ENCODE results near the gene GCLC.

GCLC gene

DNA sequence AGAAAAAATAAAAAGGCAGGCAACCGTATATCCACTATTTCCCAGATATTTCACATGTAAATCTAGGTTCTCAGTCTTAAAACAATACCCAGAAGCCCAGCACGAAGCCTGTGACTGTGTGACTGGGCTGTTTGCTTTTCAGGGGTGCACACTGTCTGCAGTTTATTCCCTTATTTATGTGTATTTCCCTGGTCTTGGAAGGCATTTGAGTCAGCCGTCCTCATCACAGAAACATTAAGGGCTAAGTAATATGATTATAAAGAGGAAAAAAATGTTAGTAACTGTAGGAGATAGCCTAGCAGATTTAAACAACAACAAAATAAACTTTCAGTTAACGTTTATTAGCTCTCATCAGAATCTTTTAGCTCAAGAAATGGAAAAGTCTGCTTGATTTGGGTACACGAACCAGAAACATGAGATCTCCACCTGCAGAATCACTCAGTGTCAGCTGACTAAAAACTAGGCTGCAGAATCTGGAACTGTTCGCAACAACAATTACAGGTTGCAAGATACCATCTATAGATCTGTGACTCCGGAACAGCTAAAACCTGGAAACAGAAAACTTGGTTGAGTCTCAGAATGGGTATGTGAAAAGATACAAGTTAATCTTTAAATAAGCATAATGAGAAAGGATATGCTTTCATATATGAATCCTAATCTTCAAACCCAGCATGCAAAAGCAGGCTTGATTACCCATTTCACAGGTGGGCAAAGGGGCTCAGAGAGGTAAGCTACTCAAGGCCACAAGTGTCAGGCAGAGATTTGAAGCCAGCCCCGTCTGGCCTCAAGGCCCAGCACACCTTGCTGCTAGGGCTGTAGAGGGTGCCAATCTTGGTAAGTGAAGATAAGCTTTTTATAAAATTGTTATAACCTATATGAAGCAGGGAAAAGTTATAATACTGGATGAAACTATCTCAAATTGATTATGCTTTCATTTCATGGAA, 21.1 kb downstream of the GCLC start:
- no peak for DNase-seq

DNA sequence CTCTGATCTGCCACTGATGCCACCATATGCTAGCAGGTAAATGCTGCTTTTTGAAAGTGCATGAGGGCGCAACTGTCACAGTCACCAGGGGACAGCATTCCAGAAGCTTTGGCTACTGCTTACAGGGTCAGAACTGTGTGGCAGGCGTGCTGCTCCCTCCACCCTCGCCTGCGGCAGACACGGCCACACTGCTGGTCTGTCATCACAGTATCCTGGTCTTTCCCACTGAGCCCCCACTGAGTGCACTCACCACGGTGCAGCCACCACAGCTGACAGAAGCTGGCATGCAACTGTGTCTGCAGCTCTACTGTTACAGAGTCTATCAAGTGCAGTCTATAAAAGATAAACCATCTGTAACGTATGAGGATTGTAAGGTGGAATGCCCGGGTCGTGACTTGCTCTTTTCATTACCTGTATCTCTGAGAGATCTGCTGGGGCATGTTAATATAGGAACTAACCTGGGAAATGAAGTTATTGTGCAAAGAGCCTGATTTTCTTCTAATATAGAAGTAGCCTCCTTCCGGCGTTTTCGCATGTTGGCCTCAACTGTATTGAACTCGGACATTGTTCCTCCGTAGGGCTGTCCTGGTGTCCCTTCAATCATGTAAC, 24.5 kb downstream of the GCLC start:
- DNase-seq = no peak

DNA sequence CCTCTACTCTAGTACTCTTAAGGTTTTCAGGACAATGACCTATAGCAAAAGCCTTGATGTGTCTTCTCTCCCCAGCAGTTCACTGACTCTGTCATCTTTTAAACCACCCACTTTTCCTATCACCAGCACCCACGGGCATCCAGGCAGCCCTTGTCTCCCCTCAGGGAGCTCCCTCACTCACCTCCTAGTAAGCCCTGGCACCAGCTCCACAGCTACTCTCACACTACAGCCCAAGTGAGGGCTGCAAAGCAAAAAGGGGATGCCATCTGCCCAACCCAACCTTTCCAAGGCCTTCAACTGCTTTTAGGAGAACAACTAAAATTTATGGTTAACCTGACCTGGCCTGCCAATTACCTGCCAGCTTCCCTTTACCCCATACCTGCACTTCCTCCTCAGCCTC, 26.0 kb downstream of the GCLC start:
- no peak for DNase-seq

DNA sequence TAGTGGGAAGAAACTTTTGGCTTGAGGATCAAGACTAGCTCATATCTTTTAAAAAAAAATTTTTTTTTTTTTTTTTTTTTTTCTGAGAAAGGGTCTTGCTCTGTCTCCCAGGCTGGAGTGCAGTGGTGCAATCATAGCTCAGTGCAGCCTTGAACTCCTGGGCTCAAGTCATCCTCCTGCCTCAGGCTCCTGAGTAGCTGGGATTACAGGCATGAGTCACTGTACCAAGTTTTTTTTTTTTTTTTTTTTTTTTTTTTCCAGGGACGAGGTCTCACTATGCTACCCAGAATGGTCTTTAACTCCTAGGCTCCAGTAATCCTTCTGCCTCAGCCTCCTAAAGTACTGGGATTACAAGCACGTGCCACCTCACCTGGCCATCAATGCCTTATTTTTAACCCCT, 27.9 kb downstream of the GCLC start:
- no peak for DNase-seq

DNA sequence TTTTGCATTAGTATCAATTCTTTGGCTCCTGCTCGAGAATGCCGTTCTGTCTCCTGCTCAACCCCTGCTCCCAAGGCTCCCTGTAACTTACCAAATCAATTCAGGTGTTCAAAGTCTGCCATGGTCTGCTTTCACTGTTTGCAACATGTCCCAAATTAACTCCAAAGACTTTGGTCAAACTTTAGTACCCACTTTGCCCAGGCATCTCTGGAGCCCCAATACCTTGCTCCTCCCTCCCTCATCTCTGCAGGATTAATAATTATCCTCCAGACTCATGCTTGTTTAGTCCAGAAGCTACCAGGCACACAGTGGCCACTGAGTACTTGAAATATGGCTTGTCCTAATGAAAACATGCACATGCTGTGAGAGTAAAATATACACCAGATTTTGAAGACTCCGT, 30.2 kb downstream of the GCLC start:
- DNase-seq = no peak

DNA sequence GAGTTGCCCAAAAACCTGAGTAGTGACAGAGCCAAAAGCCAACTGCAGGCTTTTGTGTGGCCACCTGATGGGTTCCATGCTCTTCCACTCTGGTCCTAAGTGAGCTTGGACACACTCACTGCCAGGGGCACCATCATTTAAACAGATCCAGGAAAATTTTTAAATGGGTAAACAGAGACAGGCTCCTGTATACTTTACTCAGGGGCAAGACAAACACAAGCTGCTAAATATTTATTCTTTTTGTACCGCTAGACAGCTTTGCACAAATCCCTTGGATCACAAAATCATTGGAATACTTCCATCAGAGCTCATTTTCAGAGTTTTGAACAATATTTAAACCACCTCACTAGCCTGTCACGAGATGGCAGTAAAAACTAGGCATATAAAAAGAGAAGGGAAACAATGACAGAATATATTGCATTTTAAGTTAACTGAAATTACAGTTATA, 31.4 kb downstream of the GCLC start:
- no peak for DNase-seq

DNA sequence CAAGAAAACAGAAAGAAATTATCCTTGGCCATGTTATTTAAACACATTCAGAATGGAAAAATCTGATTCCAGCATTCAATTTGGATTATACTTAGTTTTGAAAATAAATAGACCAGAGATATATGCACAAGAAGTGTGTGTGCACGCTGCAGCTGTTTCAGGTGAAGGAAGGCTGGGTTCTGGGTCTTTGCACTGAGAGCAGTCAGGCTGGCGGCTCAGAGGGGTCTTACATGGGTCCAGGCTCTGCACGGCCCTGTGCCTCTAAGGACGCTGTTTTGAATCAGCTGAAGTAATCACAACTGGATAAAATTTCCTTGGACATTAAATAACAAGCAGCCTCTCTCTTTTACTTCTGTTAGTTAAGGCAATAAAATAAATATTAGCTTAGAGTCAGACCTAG, 31.8 kb downstream of the GCLC start:
- DNase-seq = no peak

DNA sequence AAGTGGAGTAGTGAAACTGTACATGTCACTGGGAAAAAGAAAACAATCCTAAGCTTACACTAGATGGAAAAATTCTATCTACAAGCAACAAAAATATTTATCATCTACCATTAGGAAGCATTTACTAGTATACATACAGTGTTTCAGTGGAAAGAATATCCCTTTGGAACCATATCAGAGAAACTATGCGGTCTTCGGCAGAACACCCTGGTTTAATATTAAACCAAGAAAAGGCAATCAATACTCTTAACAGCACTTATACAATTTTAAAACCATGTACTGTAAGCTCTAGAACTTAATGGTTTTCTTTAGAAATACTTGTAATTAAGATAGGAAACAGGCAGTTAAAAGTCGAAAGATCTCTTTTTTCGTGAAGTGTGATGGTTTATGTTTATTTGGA, 32.3 kb downstream of the GCLC start:
- DNase-seq = no peak

DNA sequence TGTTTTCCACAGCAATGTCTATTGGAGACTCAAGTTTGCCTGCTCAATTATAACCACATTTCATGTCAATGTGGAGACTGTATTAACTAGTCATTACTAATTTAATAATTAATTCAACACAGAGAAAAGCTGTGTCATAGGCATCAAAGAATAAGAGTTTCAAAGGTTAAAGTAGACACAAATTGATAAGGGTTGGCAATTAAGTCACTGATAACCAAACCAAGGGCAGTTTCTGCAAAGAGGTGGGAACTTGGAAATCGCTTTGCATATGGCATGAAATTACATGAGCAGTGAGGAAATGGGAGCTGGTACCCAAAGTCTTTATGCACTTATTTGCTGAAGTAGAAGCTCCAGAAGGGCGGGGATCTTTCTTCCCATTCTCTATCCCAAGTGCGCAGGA, 34.2 kb downstream of the GCLC start:
- no peak for DNase-seq

DNA sequence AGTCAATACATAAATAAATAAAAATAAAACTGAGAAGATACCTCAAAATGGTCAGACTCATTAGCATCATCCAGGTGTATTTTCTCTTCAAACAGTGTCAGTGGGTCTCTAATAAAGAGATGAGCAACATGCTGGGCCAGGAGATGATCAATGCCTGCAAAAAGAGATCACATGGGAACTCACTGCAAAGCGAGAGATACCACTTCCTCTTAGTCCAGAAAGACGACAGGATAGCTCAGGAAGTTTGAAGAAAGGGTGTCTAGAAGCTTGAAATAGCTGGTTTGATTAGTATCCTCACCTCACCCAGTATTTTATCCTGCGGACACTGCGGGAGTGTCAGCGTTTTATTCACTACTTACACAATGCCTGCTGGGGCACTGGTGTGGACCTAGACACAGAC, 38.0 kb downstream of the GCLC start:
- DNase-seq = no peak

DNA sequence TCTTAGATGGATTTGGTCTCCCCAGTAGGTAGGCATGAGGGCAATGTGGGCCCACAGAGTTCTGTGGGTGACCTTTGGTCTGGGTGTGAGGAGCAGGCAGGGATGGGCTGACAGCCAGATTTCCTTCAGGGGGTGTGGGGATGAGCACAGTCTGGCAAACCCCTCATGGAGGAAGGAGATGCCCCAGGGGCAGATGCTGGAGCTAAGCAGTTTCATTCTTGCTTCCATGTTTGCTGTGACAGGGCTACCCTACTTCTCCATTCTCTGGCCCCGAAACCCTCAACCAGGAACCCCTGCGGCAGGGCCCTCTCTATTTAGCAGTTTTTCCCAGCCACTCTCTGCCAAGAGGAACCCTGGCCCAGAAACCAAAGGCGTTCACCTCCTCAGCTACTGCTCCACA, 40.4 kb downstream of the GCLC start:
- no peak for DNase-seq

DNA sequence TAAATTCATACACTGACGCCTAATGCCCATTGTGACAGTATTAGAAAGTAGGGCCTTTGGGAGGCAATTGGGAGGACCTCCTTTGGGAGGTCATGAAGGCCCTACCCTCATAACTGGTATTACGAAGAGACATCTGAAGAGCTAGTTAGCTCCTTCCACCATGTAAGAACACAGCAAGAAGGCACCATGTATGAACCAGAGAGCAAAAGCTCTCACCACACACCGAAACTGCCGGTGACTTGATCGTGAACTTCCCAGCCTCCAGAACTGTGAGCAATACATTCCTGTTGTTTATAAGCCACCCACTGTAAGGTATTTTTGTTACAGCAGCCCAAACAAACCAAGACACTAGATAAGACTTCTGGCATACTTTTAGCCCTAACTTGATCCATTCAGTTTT, 41.8 kb downstream of the GCLC start:
- DNase-seq = no peak

DNA sequence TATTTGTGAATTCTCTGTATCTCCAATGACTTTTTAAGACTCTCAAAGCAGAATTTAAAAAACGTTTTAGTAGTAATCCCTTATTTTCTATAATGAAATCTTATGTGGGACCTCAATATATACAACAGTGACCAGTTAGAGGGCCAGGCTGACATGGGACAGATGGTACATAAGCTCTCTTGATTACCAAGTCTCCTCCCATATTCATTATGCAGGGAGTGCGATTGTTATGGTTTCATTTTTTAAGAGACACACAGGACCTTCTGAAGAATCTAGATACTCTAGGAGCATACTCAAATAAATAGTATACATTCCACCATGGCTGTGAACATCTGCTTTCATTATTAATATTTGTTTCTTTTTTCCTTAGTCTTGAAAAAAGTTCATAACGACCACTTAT, 43.5 kb downstream of the GCLC start:
- no peak for DNase-seq

DNA sequence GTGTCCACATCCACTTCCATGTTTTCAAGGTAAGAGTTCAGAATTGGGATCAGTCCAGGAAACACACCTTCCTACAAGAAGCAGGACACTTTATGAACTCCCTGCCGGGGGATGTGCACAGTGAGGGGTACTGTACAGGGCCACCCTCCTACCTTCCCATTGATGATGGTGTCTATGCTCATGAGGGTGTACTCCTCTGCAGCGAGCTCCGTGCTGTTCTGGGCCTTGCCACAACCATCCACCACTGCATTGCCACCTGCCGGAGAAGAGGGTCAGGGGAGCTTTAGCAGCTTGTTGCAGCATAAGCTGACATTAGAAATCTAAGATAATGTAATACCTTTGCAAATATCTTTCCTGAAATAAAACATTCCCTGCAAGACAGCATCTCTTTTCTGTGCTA, 44.8 kb downstream of the GCLC start:
- no peak for DNase-seq

DNA sequence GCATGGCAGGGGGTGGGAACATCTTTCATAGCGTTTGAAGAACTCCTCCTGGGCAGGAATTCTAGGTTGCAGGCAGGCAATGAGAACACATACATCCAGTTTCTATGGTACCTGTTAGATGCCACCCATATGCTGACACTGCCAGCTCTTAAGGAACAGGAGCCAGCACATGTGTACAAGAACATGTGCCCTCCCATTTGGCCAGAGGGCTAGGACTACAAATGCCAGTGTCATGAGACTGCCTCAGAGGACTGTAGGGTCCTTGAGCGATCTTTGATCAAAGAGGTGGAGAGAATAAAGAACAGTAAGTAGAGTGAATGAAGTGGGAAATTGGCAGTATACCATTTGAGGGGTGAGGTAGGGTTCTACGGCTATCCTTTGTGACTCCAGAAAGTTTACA, 45.8 kb downstream of the GCLC start:
- no peak for DNase-seq

DNA sequence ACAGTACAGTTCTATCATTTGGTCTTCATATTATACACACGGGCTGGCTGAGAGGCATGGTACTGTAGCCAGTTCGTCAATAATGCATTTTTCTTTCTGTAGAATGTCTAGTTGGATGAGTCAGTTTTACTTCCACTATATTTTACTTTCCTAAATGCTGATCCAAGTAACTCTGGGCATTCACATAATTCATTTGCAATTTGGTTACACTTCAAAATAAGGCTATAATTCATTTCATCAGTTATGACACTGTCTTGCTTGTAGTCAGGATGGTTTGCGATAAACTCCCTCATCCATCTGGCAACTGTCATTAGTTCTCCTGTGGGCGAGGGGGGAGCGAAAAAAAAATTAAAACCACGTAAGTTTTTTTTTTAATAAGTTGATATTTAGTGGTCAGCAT, 46.3 kb downstream of the GCLC start:
- no peak for DNase-seq

DNA sequence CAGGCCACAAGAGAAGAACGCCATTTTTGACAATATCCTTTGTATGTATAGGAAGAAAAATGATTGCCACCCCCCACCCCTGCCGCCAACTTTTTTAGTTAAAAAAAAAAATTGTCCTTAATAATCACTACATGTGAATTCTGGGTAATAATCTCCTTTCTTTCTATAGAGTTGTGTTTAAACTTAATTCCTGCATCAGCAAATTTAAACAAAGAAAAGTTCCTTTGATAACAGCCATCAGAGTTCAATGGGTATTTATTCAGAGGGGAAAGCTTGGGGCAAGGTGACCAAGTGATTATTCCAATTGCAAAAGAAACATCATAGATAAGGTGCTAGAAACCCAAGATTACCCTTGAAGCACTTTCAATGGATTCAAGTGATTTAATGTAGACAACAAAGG, 47.0 kb downstream of the GCLC start:
- no peak for DNase-seq

DNA sequence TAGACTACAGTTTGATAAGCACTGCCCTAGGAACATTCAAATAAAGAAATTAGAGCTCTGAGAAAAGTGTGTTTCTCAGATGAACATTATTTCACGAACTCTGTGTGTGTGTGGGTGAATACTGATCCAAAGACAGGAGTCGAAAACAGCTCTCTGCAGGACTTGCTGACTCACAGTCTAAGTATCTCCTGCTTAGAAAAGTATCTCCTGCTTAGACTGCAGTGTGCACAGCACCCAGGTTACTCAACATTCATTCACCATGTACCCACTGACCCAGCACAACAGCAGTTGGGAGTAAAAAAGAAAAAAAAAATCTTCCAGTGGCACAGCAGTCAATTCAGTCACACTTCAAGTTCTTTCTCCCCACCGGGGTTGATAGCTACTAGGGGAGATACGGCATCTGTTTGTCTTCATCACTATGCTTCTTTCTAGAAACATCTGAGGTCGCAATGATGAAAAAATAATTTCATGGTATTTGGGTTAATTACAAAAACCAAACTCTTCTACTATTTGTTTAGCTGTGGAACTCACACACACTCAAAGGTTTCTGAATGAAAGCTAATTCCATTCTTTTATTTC, 48.0 kb downstream of the GCLC start:
- DNase-seq = no peak

DNA sequence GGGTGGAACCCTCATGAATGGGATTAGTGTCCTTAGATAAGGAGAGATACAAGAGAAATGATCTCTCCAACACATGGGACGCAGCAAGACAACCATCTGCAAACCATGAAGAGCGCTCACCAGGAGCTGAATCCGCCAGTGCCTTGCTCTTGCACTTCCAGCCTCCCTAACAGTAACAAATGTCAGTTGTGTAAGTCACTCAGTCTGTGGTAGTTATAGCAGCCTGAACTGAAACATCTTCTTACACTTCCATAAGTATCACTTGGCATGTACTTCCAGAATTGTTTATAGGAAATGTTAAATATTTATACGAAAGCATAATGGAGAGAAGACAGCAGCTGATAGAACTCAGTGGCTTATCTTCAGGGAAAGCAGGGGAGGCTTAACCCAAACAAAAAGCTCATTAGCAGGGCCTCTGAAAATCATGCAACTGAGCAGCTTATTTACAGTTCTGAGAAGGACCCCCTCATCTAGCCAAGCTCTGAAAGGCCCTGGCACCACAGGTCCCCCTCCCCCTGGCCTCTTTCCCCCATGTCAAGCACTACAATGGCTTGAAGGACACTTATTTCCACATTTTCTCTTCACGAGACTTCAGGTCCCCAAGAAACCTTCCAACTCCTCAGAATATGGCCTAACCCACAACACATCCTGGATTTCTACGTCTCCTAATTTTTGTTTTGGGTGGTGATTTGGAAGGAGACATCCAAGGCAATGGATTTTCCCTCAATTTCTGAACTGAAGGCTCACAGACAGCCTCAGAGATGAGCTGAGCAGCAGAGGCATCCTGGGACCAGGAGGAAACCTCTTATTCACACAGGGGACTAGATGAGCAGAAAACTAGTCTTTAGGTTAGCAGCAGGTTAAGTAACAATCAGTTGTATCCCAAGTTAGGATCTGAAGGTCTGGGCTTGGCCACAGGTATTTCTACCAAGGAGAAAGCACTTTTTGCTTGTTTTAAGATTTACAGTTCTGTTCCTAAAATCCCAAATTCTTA, 49.1 kb downstream of the GCLC start:
- no peak for DNase-seq

DNA sequence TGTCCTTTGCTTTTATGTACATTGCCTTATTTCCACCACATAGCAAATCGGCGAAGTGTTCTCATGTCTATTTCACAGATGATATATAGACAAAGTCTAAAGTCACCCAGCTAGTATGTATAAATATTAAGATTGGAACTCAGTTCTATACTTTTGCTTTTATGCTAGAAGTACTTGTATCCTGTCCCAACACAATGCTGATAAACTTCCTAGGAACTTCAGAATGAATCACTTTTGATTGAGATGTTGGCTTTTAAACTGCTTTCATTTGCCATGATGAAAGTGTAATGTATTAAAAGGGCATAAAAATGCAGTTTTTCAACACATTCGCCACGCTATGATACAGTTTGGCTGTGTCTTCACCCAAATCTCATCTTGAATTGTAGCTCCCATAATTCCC, 50.8 kb downstream of the GCLC start:
- no peak for DNase-seq

DNA sequence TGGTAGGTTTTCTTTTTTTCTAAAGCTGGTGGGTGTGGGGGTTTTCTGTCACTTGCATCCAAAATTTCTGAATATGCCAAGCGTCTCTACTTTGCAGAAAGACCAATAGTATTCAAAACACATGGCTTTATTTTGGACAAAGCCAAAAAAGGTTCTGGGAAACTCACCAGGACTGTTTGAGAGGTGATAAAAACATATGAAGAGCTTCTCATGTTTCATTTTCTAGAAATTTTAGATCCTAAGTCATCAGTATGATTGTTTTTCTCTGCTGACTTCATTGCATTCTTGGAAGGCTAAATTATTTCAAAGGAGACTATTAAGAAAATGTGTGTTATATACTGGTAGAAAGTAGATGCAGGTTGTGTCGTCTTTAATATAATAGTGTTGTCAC, 51.3 kb downstream of the GCLC start:
- no peak for DNase-seq

DNA sequence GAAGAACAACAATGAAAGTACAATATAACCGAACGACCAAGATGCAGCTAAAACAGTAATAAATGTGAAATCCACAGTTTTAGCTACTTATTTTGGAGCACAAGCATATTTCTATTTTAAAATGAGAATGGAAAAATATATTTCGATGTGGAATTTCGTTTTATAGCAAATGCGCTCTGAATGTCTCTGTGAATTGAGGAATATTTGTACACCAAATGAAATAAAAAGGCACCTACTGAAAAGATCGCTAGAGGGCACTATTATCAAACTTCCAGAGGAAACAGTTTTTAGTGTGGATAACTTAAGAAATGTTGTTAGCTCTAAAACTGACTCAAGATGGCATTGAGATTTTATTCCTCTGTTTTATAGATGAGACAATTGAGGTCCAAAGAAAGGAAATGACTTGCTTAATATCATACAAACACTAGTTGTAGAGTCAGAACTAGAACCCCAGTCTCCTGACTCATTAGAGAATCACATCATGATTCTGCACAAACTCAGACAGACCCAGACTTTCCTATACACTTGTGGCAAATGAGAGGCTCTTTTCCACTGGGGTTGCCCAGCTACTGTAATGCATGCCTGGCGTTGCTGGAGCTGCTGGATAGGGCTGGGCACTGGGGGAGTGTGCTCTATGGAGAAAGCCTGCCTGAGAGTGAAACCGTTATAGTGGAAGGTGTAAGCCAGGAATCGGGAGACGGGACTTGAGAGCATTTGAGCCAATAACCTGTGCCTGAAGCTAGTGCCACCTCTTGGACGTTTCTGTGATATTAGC, 51.9 kb downstream of the GCLC start:
- DNase-seq = peak; percentile 63
